ENCODE measurements around the gene SDHAF1. TPM values are rescaled to one million over a fixed set of nuclear protein-coding genes. Genes with fewer than 3 reads are reported as not detected.

SDHAF1 gene
- total RNA-seq, 1 experiment from 2014 or later, result 16.9 TPM

GRCh38 chr19:35992907-35993765 is 1.9 kb upstream of the SDHAF1 start:
- H2AFZ ChIP-seq, result no peak overlapping the region
- H3K4me3 ChIP-seq, result no peak overlapping the region
- H3K36me3 ChIP-seq (ENCODE audit: low read depth), result no peaks in the 10 kb centered on the region
- no peaks in the 10 kb centered on the region; the same call in 1 of the 2 replicates for H3K9me3 ChIP-seq (ENCODE audit: insufficient read depth, low read depth)
- H3K27me3 ChIP-seq (ENCODE audit: insufficient read depth, low read depth), result peaks cover 9% of the 10 kb centered on the region
- H3K4me1 ChIP-seq (replicated peaks; ENCODE audit: insufficient read depth), result peaks cover 8% of the 10 kb centered on the region; the same call in 1 of the 2 replicates
- no TSS peak for BruUV-seq (replicated peaks)
- H3K79me2 ChIP-seq (ENCODE audit: low read depth), result peaks cover 21% of the 10 kb centered on the region
- TF ChIP-seq EZH2 (IDR thresholded peaks at IDR 0.05; ENCODE audit: low read depth) (no peak), CTCF (conservative IDR thresholded peaks at IDR 0.05) (no peak)
- CTCF ChIA-PET, result no interaction called here
- H4K20me1 ChIP-seq (ENCODE audit: insufficient read depth), result peaks cover 11% of the 10 kb centered on the region; the same call in 1 of the 2 replicates
- H3K4me2 ChIP-seq, result no peak overlapping the region
- no peak overlapping the region for H3K27ac ChIP-seq
- intact Hi-C loops (cut with micrococcal nuclease; ENCODE audit: unreplicated experiment), result loop anchor here (10.0 kb wide), 1 partner anchor 248 kb away; the partner anchor contains the start of genes IGFLR1, LIN37, PSENEN and U2AF1L4
- no peaks in the 10 kb centered on the region for H3F3A ChIP-seq (ENCODE audit: insufficient read depth, low read depth)
- POLR2A ChIA-PET (ENCODE audit: unreplicated experiment), result interaction anchor here (0.7 kb wide), 1 partner anchor 135 kb away, joined by 5 read pairs; no protein-coding TSS in a partner anchor
- no peak for DNase-seq
- H3K9me2 ChIP-seq (ENCODE audit: insufficient read depth), result no peaks in the 10 kb centered on the region

- ChIA-PET CTCF (no interaction called here), POLR2A (ENCODE audit: unreplicated experiment) (interaction anchor here (0.6 kb wide), 1 partner anchor 11 kb away, joined by 4 read pairs; no protein-coding TSS in a partner anchor)
- intact Hi-C loops (cut with micrococcal nuclease; ENCODE audit: unreplicated experiment), result loop anchor here (10.0 kb wide), 1 partner anchor 249 kb away; the partner anchor contains the start of genes IGFLR1, LIN37, PSENEN and U2AF1L4
- Histone ChIP-seq H3K36me3 (ENCODE audit: low read depth) (no peaks in the 10 kb centered on the region), H3K4me3 (no peak overlapping the region), H3K27ac (no peak overlapping the region), H2AFZ (no peak overlapping the region), H4K20me1 (ENCODE audit: insufficient read depth) (peaks cover 11% of the 10 kb centered on the region; the same call in 1 of the 2 replicates), H3F3A (ENCODE audit: insufficient read depth, low read depth) (no peaks in the 10 kb centered on the region), H3K4me1 (replicated peaks; ENCODE audit: insufficient read depth) (peaks cover 8% of the 10 kb centered on the region; the same call in 1 of the 2 replicates), H3K27me3 (ENCODE audit: insufficient read depth, low read depth) (peaks cover under 1% of the 10 kb centered on the region), H3K79me2 (ENCODE audit: low read depth) (peaks cover 21% of the 10 kb centered on the region), H3K9me2 (ENCODE audit: insufficient read depth) (no peaks in the 10 kb centered on the region), H3K9me3 (ENCODE audit: insufficient read depth, low read depth) (no peaks in the 10 kb centered on the region; the same call in 1 of the 2 replicates), H3K4me2 (peak overlapping the region; percentile 92)
- BruUV-seq (replicated peaks), result TSS peak; percentile 56
- TF ChIP-seq EZH2 (IDR thresholded peaks at IDR 0.05; ENCODE audit: low read depth) (no peak), CTCF (conservative IDR thresholded peaks at IDR 0.05) (no peak)
- DNase-seq, result no peak
These were observed 927 bp upstream of the SDHAF1 start for GRCh38 chr19:35993923-35994598.

- intact Hi-C loops (cut with micrococcal nuclease; ENCODE audit: unreplicated experiment), result loop anchor here (5.0 to 10.0 kb wide), 2 partner anchors 131 to 252 kb away; partner anchors contain the start of genes IGFLR1, LIN37, PSENEN and U2AF1L4
- no peaks in the 10 kb centered on the region for H3K36me3 ChIP-seq (ENCODE audit: low read depth)
- H3K79me2 ChIP-seq (ENCODE audit: low read depth), result peaks cover 21% of the 10 kb centered on the region
- ChIA-PET CTCF (no interaction called here), POLR2A (ENCODE audit: unreplicated experiment) (interaction anchor here (0.6 kb wide), 2 partner anchors 12 to 687 kb away, joined by 3 to 5 read pairs; partner anchors contain the start of gene SYNE4)
- no peak for DNase-seq
- H3K9me2 ChIP-seq (ENCODE audit: insufficient read depth), result no peaks in the 10 kb centered on the region
- no peak overlapping the region for H3K4me3 ChIP-seq
- H2AFZ ChIP-seq, result no peak overlapping the region
- TF ChIP-seq CTCF (conservative IDR thresholded peaks at IDR 0.05) (no peak), EZH2 (IDR thresholded peaks at IDR 0.05; ENCODE audit: low read depth) (no peak)
- H3K27ac ChIP-seq, result no peak overlapping the region
- no TSS peak for BruUV-seq (replicated peaks)
- H3K4me2 ChIP-seq, result peak overlapping the region; percentile 92
- H3K9me3 ChIP-seq (ENCODE audit: insufficient read depth, low read depth), result no peaks in the 10 kb centered on the region
- peaks cover 8% of the 10 kb centered on the region; the same call in 1 of the 2 replicates for H3K4me1 ChIP-seq (replicated peaks; ENCODE audit: insufficient read depth)
- no peaks in the 10 kb centered on the region for H3F3A ChIP-seq (ENCODE audit: insufficient read depth, low read depth)
- peaks cover 11% of the 10 kb centered on the region; the same call in 1 of the 2 replicates for H4K20me1 ChIP-seq (ENCODE audit: insufficient read depth)
- no peaks in the 10 kb centered on the region for H3K27me3 ChIP-seq (ENCODE audit: insufficient read depth, low read depth)
These were observed 1.8 kb downstream of the SDHAF1 start for GRCh38 chr19:35996777-35997176.
